T-helper 22 cell (primary cell): ENCODE data around the gene NTPCR.
"Not testable (repeated sequence)": the region's sequence is repeated elsewhere in the genome, so short reads cannot be mapped to it uniquely, and the experiment has no call there.

Experiments used
- DNase-seq: peaks from one replicate; pipeline ENCODE4 v3.0.0-alpha.2; 2020; ENCODE audit warnings: low read depth

Gene NTPCR

DNA sequence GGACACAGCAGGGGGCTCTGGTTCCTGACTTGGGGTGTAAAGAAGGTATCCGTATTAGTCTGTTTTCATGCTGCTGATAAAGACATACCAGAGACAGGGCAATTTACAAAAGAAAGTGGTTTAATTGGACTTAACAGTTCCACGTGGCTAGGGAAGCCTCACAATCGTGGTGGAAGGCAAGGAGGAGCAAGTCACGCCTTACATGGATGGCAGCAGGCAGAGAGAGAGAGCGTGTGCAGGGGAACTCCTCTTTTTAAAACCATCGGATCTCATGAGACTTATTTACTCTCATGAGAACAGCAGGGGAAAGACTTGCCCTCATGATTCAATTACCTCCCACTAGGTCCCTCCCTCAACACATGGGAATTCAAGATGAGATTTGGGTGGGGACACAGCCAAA is 23.2 kb upstream of the NTPCR start:
- not testable (repeated sequence) for DNase-seq

DNA sequence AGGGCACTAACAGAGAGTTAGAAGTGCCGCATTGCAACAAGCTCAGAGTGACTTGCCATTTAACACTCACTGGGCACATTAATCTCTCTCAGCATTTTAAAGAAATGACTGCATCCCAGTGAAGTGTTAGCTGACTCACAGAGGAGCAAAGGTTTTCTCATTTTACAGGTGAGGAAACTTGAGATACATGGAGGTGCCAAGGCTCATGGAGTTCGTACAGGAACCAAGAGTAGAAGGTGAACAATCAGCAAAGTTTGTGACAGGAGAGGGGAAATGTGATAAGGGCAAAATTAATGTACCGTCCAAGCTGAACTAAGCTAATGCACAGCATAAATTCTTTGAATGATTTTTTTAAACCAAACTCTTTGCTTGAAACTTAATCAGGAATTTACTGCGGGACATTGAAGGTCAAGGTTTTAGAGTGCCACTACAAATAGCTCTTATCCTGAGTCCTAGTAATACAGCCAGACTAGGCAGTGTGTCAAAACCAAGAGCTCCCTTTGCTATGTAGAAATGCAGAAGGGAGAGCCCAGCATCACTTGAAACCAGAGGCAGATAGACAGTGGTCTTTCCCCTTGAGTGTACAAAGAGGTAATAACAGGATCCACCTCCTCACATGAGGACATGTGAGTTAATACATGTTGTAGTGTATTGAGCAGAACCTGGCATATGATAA is 22.4 kb upstream of the NTPCR start:
- DNase-seq: no peak

DNA sequence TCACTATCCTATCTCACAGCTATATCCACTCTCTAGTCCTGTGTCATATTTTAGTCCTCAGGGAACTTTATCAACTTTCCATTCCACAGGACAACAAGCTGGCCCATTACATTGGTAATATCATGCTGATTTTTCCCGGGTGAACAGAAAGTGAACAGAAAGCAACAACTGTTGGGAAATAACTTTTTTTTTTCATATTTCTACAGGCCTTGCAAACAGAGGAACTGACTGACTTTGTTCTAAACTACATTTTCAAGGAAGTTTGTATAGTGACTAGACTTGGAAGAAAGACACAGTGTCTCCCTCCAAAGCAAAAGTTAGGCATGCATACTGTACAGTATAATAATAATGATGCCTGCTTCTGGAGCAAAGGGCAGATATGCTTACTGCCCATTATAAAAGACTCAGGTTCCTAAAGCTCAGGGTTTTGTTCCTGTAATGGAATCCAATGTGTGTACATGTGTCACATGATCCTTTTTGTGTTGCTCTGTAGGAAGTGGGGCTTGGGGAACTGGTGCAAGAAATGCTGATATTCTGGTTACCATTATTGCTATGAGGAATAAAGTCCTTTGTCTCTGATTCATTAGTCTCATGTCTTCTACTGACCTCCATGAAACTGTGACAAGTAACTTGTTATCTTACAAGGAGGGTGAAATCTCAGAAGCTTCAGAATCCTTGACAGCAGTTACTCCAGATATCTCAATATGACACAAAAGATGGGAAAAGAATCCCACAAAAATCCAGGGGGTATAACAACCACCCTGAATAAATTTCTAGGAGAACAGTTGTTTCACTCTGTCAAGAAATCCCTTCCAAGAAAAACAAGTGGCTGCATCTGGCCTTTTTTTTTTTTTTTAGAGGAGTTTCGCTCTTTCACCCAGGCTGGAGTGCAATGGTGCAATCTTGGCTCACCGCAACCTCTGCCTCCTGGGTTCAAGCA is 17.7 kb upstream of the NTPCR start:
- DNase-seq: no peak

DNA sequence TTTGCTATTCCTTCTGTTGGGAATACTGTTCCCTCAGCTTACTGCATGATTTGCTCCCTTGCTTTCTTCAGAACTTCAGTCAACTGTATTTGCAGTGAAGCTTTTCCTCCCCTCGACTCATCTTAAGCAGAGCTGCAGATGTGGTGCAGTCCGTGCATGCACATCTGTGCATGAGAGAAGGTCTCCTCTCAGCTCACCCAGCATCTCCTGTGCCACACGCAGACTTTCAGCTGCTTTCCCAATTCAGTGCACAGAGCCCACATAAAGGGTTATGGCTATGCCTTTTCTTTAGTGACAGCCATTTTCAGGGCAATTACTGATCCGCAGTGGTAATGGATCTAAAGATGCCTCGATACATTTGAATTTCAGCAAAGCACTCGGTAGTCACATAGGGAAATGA is 13.5 kb upstream of the NTPCR start:
- no peak for DNase-seq

DNA sequence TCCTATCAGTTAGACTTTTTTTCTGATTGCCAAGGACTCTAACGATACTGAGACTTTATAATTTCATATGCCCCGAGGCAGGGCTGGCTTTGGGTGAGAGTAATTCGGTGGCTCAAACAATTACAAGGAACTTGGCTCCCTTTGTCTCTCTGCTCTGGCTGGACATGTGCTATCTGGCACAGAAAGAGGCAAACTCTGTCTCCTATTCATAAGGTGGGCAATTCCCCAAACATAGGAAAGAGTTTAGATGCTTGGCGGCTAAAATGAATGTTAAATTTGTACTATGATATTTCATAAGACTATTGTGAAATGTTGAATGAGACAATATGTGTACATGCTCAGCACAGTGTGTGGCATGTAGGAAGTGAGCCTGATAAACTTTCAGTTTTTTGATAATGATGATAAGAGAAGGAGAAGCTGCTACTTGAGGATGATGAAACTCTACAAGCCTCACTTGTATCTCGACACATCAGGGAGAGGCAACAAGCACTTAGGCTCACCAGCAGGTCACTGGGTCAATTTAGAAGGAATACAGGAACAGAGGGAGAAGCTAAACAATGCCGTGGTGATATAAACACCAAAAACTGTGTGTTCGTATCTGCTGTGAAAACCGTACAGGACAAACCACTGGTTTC is 12.6 kb upstream of the NTPCR start:
- no peak for DNase-seq

DNA sequence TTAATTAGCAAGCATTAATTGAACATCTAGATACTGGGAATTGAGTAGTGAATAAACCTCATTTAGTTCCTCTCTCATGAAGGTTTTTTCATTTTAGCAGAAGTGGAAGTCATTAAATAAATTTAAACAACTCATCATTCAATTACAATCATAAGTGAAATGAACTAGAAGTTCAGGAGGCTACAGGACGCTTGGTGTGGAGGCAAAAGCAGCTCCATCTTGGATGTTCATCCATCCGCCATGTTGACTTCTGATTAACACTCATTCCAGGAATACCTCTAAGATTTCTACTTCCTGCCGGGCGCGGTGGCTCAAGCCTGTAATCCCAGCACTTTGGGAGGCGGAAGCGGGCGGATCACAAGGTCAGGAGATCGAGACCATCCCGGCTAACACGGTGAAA is 11.5 kb upstream of the NTPCR start:
- DNase-seq: no peak

DNA sequence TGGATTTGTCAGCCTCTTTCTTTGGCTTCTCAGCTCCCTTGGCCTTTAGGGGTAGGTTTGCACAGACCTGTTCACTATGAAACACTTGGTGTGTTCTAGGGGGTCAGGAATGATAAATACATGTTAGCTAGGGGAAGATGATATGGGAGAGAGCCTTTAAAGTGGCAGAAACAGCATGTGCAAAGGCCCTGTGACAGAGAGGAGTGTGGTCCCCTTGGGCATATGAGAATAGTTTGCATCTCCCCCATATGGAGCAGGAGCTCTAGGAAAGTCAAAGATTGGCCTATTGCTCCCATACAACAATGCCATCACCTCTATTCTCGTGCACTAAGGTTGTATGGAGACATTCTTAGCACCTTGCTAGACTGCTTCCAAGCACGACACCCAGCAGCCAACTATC is 10.7 kb upstream of the NTPCR start:
- DNase-seq: no peak

DNA sequence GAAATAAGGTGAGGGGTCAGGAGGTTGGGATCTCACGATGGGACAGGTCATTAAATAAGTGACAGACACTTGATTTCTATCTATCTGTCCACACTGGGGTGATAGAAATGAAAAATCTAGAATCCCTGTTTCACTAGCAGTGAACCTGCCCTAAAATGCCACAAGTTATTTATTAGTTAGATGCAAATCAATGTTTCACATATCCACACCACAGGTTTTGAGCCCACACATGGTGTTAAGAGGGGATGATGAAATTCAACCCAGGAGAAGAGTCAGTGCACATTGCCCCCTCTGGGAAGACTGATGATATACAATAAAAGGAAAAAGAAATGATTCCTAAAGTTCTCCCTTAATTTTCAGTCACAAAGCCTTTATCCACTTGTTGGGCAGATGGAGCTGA is 10.1 kb upstream of the NTPCR start:
- no peak for DNase-seq

DNA sequence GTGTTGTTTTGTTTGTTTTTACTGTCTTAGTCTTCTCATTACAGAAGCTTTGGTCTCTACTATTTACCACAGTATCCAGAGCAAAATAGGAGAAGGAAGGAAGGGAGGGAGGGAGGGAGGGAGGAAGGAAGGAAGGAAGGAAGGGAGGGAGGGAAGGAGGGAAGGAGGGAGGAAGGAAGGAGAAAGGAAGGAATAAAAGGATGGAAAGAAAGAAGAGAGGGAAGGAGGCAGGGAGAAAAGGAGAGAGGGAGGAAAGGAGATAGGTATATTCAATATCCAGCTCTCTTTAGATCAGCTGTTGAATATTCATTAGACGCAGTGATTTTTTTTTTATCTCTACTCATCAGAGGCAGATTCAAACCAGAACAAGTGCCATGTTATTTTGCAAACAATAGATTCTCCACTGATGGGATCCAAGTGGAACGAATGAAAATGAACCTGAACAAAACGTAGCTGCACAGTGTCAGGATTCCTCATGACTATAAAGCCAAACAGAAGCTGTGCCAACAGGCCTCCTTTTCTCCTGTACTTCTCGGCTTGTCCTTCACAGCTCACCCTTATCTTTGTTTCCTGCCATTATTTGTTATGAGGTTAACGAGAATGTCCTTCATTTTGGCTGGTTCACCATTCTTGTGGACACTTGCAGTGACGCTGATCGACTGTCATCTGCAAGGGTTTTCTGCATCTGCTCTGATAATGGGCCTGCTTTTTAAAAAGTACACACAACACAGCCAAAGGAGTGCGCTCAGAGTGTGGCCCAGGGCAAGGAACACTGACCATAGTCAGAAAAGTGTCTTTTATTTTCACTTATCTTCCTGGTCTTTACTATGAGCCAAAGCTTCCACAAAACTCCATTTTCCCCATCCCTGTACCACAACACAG is 7.8 kb upstream of the NTPCR start:
- no peak for DNase-seq

DNA sequence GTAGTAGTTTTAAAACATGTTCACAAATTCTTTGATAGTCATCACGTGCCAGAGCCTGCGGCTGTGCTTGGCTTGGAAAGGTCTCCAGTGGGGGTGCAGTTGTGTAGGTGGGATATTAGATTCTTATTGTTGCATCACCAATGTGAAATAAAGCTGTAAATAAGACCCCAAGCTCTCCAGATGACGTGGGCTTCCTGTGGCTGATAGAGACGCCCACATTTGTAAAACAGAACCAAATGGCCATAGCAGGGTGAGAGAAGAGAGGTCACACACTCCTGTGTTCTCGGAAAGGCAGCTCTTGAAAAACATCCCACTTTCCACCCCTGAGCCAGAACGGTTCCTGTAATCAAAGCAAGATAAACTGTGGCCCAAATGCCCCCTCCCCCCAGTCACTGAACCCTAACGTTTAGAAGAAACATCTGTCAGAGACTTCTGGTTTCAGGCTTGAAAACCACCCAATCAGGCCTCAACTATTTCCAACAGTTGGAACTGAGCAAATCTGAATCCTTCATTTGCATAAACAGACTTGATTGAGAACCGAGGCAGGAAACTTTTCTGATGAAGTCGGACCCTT is 6.6 kb upstream of the NTPCR start:
- no peak for DNase-seq

DNA sequence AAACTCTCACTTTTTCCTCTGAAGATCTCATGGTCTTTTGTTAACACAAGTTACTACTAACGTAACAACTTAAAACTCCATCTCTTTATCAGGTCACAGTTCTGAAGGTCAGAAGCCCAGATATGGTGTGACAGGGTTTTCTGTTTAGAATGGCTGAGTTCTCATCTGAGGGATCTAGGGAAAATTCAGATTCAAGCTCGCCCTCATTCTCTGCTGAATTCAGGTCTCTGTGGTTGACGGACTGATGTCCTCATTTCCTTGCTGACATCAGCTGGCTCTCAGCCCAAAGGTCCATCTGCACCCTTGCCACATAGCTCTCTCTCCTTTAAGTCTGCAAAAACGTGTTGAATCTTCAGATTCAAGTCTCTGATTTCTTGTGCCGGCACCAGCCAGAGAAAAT is 6.1 kb upstream of the NTPCR start:
- no peak for DNase-seq

DNA sequence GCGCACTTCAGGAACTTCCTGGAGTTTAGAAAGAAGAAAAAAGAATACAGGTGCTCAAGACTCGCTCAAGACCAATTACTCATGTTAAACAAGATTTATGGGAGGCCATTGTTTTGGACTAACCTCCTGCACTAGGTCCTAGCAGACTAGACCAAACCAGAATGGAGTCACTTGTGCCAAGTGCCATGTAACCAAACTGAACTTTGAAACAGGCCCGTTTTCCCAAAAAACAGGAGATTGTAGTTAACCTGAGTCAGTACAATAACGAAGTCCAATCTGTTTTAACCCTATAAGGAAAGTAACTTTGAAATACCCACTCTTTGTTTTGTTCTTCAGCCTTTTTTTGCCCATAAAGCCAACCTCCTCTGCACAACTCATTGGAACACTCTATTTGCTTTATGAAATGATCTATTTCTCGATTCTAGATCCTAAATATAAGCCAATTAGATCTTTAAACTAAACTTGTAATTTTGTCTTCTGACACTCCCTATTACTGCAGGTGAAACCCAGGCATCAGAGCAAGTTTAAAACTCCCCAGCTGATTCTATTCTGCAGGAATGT is 695 bp upstream of the NTPCR start:
- DNase-seq: no peak

DNA sequence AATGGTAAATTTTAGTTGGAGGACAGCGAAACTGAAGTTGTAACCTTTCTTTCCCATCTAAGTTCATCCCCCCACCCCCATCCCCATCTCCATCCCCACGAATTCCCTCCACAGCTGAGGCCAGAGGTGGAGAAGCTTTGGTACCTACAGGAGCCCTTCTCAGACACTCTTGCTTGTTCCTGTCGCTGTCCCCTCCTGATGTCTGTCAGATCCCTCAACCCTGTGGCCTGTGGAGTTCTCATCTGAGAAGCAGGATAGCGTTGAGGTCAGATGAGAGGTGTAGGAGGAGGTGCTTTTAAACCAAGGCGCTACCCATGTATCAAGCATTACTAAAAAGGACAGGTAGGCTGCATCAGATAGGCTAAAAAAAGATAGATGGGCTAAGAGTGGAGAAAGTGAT is 769 bp downstream of the NTPCR start:
- DNase-seq: no peak

DNA sequence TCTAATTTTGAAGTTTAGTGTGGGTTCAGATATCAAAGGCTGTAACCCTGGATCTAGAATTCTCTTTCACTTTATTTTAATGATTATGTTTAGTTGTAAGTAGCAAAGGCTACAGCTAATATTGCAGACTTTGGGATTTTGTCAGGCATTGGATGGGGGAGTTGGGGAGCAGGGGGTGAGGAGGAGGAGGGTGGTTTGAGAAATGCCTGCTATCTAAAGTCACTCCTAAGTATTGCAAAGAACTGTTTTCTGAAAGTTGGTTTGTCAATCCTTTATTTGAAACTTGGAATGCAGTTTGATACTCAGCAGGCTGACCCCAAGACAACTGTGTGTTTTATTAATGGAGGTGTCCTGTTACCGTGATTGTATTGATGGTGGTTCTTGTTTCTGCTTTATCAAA is 1.2 kb downstream of the NTPCR start:
- no peak for DNase-seq

DNA sequence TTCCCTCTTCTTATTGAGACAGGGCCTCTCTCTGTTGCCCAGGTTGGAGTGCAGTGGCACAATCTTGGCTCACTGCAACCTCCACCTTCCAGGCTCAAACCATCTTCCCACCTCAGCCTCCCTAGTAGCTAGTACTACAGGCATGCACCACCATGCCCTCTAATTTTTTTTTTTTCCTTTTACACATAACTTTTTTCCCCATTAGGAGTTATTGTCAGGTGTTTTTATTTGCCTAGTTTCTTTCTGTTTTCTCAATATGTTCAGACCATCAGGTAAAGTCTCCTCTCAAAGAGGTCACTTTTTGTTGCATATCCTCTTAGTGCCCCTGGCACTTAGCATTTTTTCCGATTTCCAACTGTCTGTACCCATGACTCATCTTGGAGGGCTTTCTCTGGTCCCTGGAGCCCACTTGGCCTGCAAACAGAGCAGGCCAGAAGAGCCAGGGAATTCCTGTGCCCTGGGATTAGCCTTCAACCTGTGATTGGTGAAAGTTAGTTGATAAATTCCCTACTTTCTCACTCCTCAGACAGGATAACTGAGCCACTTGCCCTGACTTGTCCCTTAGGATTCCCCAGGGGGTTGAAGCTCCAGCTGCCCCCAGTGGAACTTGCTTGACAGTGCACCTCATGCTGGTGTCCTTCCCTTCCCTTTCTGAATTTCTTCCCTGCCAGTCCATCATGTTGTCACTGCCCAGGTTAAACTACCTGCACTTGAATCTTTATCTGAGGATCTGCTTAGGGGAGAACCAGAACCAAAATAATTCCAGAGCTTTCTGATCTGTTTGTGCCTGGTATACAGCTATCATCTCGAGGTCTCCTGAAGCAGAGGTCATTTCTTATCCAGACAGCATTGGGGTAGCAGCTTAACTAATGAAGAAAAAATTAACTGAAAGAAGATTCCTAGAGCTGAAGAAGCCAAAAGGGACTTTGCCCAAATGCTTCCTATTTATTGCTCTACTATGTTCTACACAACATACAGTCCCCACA is 2.4 kb downstream of the NTPCR start:
- DNase-seq: no peak

DNA sequence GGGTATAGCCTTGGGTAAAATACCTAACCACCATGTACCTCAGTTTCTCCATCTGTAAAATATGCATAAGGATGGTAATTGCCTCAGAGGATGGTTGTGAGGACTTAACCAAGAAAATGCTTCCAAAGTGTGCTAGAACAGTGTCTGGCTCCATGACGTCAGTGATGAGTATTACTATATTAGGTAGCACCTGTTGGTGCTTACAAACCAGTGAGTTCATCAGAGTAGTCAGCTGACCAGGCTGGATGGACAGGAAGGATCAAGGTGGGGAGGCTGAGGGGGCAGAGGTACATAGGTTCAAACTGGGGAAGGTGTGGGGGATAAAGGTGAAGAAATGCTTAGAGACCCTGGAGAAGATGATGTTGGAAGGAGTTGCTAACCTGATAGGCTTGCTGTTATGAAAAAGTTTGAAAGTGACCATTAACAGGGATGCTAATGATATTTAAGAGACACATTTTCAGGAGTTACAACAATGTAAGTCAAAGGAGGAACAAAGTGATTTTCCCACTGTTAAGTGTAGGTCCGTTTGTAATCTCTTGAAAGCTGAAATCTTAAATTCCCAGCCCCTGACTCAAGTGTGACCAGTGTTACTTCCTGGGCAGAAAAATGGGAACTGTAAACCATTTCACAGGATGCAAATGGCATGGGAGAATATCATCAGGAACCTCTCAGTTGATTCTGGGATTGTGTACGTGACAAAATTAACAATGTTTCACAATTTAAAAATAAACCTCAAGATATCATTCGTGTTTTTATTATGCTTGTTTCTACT is 4.4 kb downstream of the NTPCR start:
- no peak for DNase-seq

DNA sequence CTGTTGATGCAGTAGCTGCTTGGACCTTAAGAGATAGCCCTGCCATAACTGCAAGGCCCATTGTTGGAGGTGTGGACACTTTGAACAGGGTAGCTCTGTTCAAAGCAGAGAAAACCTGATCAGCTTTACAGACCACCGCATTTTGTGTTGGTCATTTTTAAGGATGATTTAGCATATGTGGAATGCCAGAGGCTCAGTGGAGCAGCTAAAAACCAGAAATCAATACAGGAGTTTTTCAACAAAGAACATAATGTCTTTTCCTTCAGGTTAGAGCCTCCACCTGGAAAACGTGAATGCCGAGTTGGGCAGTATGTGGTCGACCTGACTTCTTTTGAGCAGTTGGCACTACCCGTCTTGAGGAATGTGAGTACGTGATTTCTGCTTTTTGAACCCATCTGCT is 5.7 kb downstream of the NTPCR start:
- DNase-seq: no peak

DNA sequence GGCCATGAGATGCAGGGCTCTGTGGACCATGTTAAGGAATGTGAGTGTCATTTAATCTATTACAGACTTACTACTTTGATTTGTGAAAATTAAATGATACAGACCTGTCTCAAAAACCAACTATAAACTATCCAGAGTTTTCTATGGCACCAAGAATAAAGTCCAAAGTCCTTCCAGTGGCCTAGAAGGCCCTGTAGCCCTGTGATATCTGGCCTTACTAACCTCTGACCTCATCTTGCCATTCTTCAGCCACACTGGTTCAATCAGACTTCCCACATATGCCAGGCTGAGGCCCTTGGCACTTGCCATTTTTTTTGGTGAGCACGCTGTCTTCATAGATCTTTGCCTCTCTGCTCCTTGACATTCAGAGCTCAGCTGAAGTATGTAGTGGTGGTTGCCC is 7.7 kb downstream of the NTPCR start:
- DNase-seq: no peak
